ENCODE measurements around the gene SGSM2.
A peak's percentile ranks its signal among the peaks of the same experiment; 100 is the strongest.

SGSM2 gene

DNA sequence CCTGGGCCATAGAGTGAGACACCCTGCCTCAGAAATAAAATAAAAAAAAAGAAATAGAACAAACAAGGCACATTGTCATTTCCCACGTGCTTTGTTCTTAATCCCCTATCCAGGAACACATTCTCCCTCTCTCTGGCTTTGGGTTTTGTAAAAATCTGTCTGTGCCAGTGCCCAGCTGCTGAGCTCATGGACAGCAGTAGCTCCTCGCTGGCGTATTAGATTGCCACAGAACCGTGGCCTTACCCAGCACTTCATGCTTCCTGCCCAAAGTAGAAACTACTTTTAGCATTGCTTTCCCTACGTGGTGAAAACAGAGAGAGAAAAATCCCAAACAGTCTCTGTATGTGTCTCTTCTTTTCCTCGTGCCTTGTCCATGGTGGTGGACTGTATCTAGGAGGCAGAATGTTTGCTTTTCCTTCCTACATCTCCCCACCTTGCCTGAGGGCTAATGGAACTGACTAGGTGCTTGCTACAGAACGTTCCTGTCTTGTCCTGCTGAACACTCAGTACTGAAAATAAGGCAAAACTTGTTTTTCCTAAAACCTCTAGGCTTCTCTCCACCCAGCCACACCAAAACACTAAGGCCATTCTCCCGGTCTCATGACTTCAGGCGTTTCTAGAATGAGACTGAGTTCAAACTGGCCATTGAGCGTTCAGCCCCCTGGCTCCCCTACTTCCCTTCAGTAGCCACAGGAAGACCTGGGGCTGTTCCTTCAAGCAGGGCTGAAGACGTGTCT lies 37.4 kb downstream of the SGSM2 start:
- Mint-ChIP-seq H3K4me3 (no peak overlapping the region), H3K36me3 (ENCODE audit: insufficient read depth) (peaks cover 12% of the 10 kb centered on the region), H3K4me1 (no peaks in the 10 kb centered on the region), H3K27me3 (no peaks in the 10 kb centered on the region), H3K9me3 (no peaks in the 10 kb centered on the region), H3K27ac (ENCODE audit: low read depth) (no peak overlapping the region)
- no peak for DNase-seq (ENCODE audit: low spot score in 2 of 2)
- no peak for ATAC-seq (replicated peaks; ENCODE audit: extremely low read depth, poor library complexity, severe bottlenecking)

DNA sequence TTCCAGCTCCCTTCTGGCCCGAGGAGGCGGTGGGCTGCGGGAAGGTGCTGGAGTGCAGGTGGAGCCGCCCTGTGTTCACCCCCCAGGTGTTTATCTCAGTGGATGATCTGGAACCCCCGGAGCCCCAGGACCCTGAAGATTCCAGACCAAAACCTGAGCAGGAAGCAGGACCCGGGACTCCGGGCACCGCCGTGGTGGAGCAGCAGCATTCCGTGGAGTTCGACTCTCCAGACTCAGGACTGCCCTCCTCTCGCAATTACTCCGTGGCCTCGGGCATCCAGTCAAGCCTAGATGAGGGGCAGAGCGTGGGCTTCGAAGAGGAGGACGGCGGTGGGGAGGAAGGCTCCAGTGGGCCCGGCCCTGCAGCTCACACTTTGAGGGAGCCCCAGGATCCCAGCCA lies 38.1 kb downstream of the SGSM2 start:
- no peak for DNase-seq (ENCODE audit: low spot score in 2 of 2)
- Mint-ChIP-seq H3K9me3 (no peaks in the 10 kb centered on the region), H3K4me3 (no peak overlapping the region), H3K27ac (ENCODE audit: low read depth) (no peak overlapping the region), H3K4me1 (no peaks in the 10 kb centered on the region), H3K27me3 (no peaks in the 10 kb centered on the region), H3K36me3 (ENCODE audit: insufficient read depth) (peaks cover 14% of the 10 kb centered on the region)
- ATAC-seq (replicated peaks; ENCODE audit: extremely low read depth, poor library complexity, severe bottlenecking) = no peak

- Mint-ChIP-seq H3K36me3 (ENCODE audit: insufficient read depth) (peaks cover 14% of the 10 kb centered on the region), H3K4me3 (no peak overlapping the region), H3K27me3 (no peaks in the 10 kb centered on the region), H3K4me1 (no peaks in the 10 kb centered on the region), H3K27ac (ENCODE audit: low read depth) (no peak overlapping the region), H3K9me3 (no peaks in the 10 kb centered on the region)
- no peak for DNase-seq (ENCODE audit: low spot score in 2 of 2)
- no peak for ATAC-seq (replicated peaks; ENCODE audit: extremely low read depth, poor library complexity, severe bottlenecking)
Observed at GRCh38 chr17:2376107-2376506, 38.8 kb downstream of the SGSM2 start.

DNA sequence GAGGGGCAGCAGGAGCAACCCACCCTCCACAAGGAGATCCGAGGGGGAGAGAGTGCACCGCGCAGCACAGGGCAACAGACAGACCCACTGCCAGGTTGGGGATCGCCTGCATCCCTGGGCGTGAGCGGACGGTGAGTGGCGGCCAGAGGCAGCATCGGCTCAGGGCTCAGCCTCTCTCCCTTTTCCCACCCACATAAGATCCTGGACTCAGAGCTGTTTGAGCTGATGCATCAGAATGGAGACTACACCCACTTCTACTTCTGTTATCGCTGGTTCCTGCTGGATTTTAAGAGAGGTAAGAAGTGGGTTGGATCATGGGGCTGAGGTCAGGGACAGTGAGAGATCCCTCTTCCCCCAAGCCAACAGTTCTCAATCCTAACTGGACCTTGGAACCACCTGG lies 40.4 kb downstream of the SGSM2 start:
- H3K27me3 Mint-ChIP-seq = no peaks in the 10 kb centered on the region

DNA sequence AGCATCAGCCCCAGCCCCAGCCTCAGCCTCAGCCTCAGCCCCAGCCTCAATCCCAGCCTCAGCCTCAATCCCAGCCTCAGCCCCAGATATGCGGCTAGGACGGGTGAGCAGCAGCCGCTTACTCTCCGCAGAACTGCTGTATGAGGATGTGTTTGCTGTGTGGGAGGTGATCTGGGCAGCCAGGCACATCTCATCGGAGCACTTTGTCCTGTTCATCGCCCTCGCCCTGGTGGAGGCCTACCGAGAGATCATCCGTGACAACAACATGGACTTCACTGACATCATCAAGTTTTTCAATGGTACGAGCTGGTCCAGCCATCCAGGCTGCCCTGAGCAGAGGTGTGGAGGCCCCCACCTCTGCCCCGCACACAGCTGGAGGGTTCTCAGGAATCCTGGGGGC lies 41.6 kb downstream of the SGSM2 start:
- Mint-ChIP-seq H3K27me3 (no peaks in the 10 kb centered on the region), H3K4me1 (no peaks in the 10 kb centered on the region), H3K4me3 (no peak overlapping the region), H3K36me3 (ENCODE audit: insufficient read depth) (peaks cover 18% of the 10 kb centered on the region), H3K9me3 (no peaks in the 10 kb centered on the region), H3K27ac (ENCODE audit: low read depth) (no peak overlapping the region)
- ATAC-seq (replicated peaks; ENCODE audit: extremely low read depth, poor library complexity, severe bottlenecking) (no peak), DNase-seq (ENCODE audit: low spot score in 2 of 2) (no peak)

More for the DNA sequence above, 40.4 kb downstream of the SGSM2 start:
- DNase-seq (ENCODE audit: low spot score in 2 of 2) = no peak
- H3K36me3 Mint-ChIP-seq (ENCODE audit: insufficient read depth) = peaks cover 16% of the 10 kb centered on the region
- ATAC-seq (replicated peaks; ENCODE audit: extremely low read depth, poor library complexity, severe bottlenecking) = no peak
- H3K4me3 Mint-ChIP-seq = no peak overlapping the region
- no peaks in the 10 kb centered on the region for H3K4me1 Mint-ChIP-seq
- no peaks in the 10 kb centered on the region for H3K9me3 Mint-ChIP-seq
- H3K27ac Mint-ChIP-seq (ENCODE audit: low read depth) = no peak overlapping the region

DNA sequence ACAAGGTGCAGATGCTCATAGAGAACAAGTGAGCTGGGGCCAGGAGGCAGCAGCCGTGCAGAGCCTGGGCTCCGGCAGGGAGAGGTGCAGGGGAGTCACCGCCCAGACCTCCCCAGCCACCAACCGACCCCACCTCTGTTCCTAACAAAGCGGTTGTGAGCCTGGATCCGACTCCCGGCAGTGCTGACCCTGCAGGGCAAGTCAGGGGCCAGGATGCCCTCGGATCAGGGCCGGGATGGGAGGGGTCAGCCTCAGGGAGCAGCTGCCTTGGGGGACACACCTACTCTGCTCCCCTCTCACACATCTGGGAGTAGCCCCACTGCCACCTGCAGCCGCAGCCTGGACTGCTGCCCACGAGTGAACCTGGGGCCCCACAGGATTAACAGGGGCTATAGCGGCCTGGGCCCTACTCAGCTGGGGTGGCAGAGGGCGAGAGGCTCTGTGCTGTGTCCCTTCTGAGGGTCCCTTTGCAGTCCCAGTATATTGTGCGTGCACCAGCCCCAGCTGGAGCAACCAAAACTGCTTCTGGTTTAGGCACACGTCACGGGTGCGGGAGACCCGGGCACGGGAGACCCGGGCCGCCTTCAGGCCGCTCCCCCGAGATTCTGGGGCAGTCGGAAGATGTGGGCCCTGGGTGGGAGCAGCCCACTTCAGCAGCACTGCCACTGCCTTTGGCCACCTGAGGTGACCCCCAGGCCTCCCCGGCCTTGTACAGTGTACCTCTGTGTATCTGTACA lies 42.4 kb downstream of the SGSM2 start:
- Mint-ChIP-seq H3K4me3 (no peak overlapping the region), H3K9me3 (no peaks in the 10 kb centered on the region), H3K27ac (ENCODE audit: low read depth) (no peak overlapping the region), H3K4me1 (no peaks in the 10 kb centered on the region), H3K36me3 (ENCODE audit: insufficient read depth) (peaks cover 17% of the 10 kb centered on the region), H3K27me3 (no peaks in the 10 kb centered on the region)
- no peak for DNase-seq (ENCODE audit: low spot score in 2 of 2)
- ATAC-seq (replicated peaks; ENCODE audit: extremely low read depth, poor library complexity, severe bottlenecking) = no peak

DNA sequence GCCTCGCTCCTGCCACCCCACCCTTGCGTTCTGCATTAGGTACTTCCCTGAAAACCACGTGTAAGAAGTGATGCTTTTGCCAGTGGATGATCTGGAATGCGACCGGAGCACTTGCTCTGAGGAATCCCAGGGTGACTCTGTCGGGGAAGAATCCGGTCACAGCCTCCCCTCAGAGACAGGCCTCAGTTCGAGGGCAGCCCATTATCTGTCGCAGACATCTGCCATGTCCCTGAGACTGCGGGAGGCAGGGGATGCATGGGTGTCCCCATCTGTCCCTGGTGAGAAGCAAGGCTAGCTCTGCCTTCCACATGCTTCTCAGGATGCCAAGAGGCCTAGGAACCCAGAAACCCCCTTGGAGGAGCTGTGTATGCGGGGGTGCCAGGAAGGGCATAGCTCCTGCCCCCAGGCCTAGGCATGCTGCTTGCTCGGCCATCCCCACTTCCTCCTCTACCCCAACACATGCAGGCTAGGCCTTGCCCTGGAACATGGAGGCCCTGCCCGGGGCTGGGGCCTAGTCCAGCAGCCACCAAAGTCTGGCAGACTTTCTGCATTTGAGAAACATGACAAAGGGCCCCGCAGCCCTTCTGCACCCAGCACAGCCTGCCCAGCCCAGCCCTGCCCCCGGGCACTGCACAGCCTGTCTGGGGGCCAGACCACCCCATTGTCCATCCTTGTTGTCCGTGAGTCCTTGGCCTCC lies 43.1 kb downstream of the SGSM2 start:
- ATAC-seq (replicated peaks; ENCODE audit: extremely low read depth, poor library complexity, severe bottlenecking) (no peak), DNase-seq (ENCODE audit: low spot score in 2 of 2) (no peak)
- no peaks in the 10 kb centered on the region for H3K9me3 Mint-ChIP-seq
- H3K4me3 Mint-ChIP-seq = no peak overlapping the region
- no peaks in the 10 kb centered on the region for H3K4me1 Mint-ChIP-seq
- no peak overlapping the region for H3K27ac Mint-ChIP-seq (ENCODE audit: low read depth)
- no peaks in the 10 kb centered on the region for H3K27me3 Mint-ChIP-seq
- H3K36me3 Mint-ChIP-seq (ENCODE audit: insufficient read depth) = peaks cover 16% of the 10 kb centered on the region

GRCh38 chr17:2380950-2381649 lies 43.8 kb downstream of the SGSM2 start:
- DNase-seq (ENCODE audit: low spot score in 2 of 2) = no peak
- no peaks in the 10 kb centered on the region for H3K4me1 Mint-ChIP-seq
- no peaks in the 10 kb centered on the region for H3K9me3 Mint-ChIP-seq
- peaks cover 18% of the 10 kb centered on the region for H3K36me3 Mint-ChIP-seq (ENCODE audit: insufficient read depth)
- no peaks in the 10 kb centered on the region for H3K27me3 Mint-ChIP-seq
- H3K4me3 Mint-ChIP-seq = no peak overlapping the region
- ATAC-seq (replicated peaks; ENCODE audit: extremely low read depth, poor library complexity, severe bottlenecking) = no peak
- no peak overlapping the region for H3K27ac Mint-ChIP-seq (ENCODE audit: low read depth)

GRCh38 chr17:2383628-2384167 lies 46.4 kb downstream of the SGSM2 start:
- DNase-seq (ENCODE audit: low spot score in 2 of 2) (no peak), ATAC-seq (replicated peaks; ENCODE audit: extremely low read depth, poor library complexity, severe bottlenecking) (no peak)
- no peaks in the 10 kb centered on the region for H3K27me3 Mint-ChIP-seq
- H3K27ac Mint-ChIP-seq (ENCODE audit: low read depth) = peak overlapping the region; percentile 84
- H3K4me3 Mint-ChIP-seq = no peak overlapping the region
- H3K4me1 Mint-ChIP-seq = peaks cover 7% of the 10 kb centered on the region
- H3K9me3 Mint-ChIP-seq = no peaks in the 10 kb centered on the region
- H3K36me3 Mint-ChIP-seq (ENCODE audit: insufficient read depth) = peaks cover 19% of the 10 kb centered on the region

DNA sequence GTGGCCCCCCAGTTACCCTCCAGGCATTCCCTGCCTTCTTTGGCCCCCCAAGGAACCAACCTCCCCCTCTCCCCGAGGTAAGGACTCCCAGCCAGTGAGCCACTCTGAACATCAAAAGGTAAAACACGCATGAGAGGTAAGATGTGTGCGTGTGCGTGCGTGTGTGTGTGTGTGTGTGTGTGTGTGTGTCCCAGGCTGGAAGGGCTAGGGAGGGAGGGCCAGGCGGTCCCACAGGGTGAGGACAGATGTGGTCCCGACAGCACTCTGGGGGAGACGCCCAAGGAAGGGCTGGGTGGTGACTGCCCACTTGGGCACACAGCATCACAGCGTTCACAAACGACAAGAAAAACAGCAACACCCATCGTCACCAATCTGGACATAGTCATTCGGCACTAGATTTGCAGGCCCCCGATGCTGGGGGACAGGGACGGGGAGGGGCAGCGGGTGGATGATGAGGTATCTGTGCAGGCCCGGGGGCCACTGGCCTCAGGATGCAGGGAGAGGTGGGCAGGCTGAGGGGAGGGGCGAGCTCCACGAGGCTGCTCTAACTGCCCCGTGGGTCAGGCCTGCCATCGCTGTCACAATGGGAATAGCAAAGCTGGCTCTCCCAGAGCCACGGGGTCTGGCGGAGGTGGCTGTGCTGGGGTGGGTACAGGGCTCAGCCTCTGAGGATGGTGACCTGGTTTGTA lies 47.3 kb downstream of the SGSM2 start:
- H3K4me3 Mint-ChIP-seq = no peak overlapping the region
- peaks cover 23% of the 10 kb centered on the region for H3K36me3 Mint-ChIP-seq (ENCODE audit: insufficient read depth)
- H3K27me3 Mint-ChIP-seq = no peaks in the 10 kb centered on the region
- ATAC-seq (replicated peaks; ENCODE audit: extremely low read depth, poor library complexity, severe bottlenecking) (no peak), DNase-seq (ENCODE audit: low spot score in 2 of 2) (no peak)
- H3K4me1 Mint-ChIP-seq = peaks cover 14% of the 10 kb centered on the region
- H3K9me3 Mint-ChIP-seq = no peaks in the 10 kb centered on the region
- H3K27ac Mint-ChIP-seq (ENCODE audit: low read depth) = peak overlapping the region; percentile 76

DNA sequence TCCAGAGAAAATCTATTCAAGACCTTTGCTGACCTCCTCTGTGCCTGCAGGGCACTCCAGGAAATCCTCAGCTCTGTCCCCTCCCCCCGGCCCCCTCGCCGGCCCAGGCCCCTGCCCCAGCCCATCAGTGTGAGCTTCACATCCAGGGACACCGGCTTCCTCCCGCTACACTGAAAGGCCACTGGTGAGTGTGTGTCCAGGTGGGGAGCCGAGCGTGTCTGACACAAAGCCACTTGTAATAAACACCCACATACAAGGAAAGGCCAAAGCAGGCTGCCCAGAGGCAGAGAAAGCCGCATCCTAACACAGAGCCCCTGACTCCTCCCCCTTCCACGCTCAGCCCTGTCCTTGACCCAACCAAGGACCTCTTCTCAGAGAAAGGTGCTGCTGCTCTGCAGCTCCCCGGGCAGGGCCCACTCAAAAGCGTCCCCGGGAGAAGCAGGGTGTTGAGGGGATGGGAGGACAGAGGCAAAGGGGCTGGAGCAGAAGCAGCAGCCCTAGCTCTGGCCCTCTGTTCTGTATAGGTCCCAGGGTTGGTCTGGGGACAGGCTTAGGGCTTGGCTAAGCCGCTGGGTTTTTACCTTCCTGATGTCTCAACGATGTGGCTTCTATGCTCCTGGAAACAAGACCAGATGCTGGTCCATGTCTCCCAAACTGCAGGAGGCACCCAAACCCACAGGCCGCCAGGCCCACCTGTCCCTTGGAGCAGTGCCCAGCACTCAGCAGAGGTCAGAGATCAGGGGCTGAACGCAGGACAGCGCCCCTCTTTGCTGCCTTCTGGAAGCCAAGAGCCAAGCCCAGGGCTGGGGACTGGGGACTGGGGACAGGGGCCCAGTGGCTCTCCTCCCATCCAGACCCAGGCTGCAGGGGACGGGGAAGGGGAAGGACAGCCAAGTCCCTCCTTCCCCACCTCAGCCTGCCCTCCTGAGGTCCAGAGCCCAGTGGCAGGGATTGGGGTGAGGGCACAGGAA lies 48.2 kb downstream of the SGSM2 start:
- ATAC-seq (replicated peaks; ENCODE audit: extremely low read depth, poor library complexity, severe bottlenecking) (no peak), DNase-seq (ENCODE audit: low spot score in 2 of 2) (no peak)
- peaks cover 26% of the 10 kb centered on the region for H3K36me3 Mint-ChIP-seq (ENCODE audit: insufficient read depth)
- H3K27me3 Mint-ChIP-seq = no peaks in the 10 kb centered on the region
- H3K4me1 Mint-ChIP-seq = peaks cover 20% of the 10 kb centered on the region
- no peak overlapping the region for H3K4me3 Mint-ChIP-seq
- H3K27ac Mint-ChIP-seq (ENCODE audit: low read depth) = no peak overlapping the region
- no peaks in the 10 kb centered on the region for H3K9me3 Mint-ChIP-seq
